Activated T-cell treated with anti-CD3 and anti-CD28 coated beads, Interleukin-2, amount 50 U/mL, for 4 hours (primary cell): ENCODE data around the gene PVALEF. TPM values are rescaled to one million over a fixed set of nuclear protein-coding genes. Genes with fewer than 3 reads are reported as not detected.

Experiments used
- ATAC-seq, 2 donors: fragments of 200-7000 bp; cut with Tn5 transposase; one replicate each; pipeline ENCODE4 v1.10.0; 2021
- DNase-seq: peaks from one replicate; pipeline ENCODE4 v3.0.0-alpha.2; 2020
- H3K27me3 Mint-ChIP-seq: one replicate; pipeline ENCODE4 v1.8.0; 2021; ENCODE audit warnings: low read depth, mixed read lengths
- H3K36me3 Mint-ChIP-seq: one replicate; pipeline ENCODE4 v1.8.0; 2022; ENCODE audit warnings: mixed read lengths; ENCODE audit not compliant: insufficient read depth
- H3K4me1 Mint-ChIP-seq: one replicate; pipeline ENCODE4 v1.8.0; 2021; ENCODE audit warnings: low read depth, mixed read lengths
- H3K4me3 Mint-ChIP-seq: one replicate; pipeline ENCODE4 v1.8.0; 2021; ENCODE audit warnings: mild to moderate bottlenecking, moderate library complexity, mixed read lengths
- H3K9me3 Mint-ChIP-seq: one replicate; pipeline ENCODE4 v1.8.0; 2021; ENCODE audit warnings: mixed read lengths
- total RNA-seq, 3 donors: library from RNA; stranded (reverse); gene quantifications; one replicate each; pipeline ENCODE4 v1.2.1, GENCODE V29; 2021

Gene PVALEF
- total RNA-seq, 3 donors from 2014 or later = not detected

DNA sequence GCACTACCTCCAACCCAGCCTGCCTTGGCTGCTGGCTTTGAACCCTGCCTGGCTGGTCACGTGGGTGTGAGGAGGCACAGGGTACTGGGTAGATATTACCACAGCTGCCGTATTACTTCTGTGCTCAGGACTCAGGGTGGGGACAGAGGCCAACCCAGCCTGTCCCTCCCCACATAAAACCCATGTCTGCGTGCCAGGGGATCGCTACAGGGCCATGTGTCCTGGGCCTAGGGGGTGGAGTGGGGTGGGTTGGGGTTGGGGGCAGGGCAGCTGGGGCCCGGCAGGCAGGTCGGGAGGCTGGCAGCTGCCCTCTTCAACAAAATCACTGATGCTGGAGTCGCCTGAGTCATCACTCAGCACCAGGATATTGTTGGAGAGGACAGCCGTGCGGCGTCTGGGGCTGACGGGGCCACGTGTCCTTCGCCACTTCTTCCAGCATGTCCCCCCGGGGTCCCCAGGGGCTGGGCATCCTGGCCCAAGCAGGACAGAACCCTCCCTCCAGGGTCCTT, 39.7 kb upstream of the PVALEF start:
- no peaks in the 10 kb centered on the region for H3K27me3 Mint-ChIP-seq
- H3K4me1 Mint-ChIP-seq = no peaks in the 10 kb centered on the region
- no peaks in the 10 kb centered on the region for H3K9me3 Mint-ChIP-seq
- DNase-seq (no peak), ATAC-seq (no peak)
- H3K4me3 Mint-ChIP-seq = no peak overlapping the region
- no peaks in the 10 kb centered on the region for H3K36me3 Mint-ChIP-seq

DNA sequence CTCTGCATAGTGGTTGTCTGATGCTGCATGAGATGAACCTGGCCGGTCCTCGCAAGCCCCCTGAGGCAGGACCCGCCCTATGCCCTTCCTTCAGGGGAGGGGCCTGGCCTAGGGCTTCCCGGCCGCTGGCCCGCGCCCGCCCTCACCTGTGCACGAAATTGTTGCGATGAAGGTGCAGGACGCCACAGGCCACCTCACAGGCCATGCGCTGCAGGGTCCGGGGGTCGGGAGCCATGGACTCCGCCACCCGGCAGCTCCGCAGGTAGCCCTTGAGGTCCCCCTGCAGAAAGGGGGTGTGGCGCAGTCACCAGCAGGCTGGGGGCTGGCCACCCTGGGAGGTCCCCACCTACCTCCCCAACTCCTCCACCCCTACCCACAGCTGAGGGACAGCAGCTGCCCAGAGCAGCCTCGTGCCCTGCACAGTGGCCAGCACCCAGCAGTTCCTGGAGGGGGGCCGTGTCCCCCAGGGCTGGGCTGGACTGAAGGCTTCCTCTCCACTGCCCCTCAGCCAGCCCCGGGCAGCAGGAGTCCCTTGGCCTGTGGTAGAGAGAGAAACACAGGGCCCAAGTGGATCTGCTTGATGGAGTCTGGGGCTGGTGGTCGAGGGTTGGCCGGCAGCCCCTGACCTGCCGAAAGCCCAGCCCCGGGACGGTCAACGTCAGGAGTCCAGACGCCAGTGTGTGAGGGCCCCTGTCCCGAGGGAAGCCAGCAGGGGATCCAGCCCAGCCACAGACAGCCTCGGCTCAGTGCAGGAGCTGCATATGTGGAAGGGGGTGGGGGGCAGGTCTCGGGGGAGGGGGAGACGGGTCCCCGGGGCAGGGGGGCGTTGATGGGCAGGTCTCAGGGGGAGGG, 38.8 kb upstream of the PVALEF start:
- Mint-ChIP-seq H3K4me1 (no peaks in the 10 kb centered on the region), H3K27me3 (no peaks in the 10 kb centered on the region), H3K9me3 (no peaks in the 10 kb centered on the region), H3K36me3 (no peaks in the 10 kb centered on the region), H3K4me3 (no peak overlapping the region)
- ATAC-seq = no peak
- DNase-seq = no peak

DNA sequence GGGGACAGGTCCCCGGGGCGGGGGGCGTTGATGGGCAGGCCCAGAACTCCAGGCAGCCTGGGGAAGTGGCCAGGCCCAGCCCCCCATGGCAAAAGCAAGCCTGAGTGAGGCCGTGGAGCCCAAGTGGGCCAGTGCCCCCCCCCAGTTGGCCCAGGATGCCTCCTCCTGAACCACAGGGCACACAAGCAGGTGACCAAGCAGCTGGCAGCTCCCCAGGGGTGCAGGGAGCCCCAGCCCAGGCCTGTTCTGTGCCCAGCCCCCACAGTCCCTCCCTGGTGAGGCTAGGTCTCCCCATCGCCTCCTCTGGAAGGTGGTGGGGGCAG, 38.2 kb upstream of the PVALEF start:
- no peaks in the 10 kb centered on the region for H3K4me1 Mint-ChIP-seq
- no peaks in the 10 kb centered on the region for H3K27me3 Mint-ChIP-seq
- no peaks in the 10 kb centered on the region for H3K36me3 Mint-ChIP-seq
- no peak overlapping the region for H3K4me3 Mint-ChIP-seq
- H3K9me3 Mint-ChIP-seq = no peaks in the 10 kb centered on the region
- ATAC-seq (no peak), DNase-seq (no peak)

DNA sequence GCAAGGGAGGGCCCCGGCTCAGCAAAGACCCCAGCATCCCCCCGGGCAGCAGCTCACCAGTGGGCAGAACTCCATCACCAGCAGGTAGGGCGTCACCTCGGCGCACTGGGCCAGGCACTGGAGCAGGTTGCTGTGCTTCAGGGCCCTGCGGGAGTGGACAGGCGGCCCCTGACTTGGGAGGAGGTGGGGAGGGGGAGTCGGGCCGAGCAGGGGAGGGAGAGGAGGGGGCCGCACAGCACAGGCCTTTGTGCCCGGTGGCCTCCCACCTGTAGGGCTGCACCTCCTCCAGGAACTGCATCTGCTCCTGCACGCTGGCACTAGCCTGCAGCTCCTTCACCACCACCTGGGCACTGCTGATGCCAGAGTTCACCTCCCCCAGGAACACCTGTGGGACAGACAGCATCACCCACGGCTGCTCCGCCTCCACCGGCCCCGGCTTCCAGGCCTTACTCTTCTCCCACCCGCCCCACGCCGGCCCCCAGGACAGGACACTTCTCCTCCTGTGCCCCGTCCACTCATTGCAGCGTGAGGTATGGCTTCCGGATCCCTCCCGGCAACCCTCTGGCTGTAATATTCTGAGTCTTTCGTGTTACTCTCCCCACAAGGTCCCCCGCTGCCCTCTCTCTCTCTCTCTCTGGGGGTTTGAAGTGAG, 37.7 kb upstream of the PVALEF start:
- ATAC-seq = no peak
- no peak for DNase-seq
- no peaks in the 10 kb centered on the region for H3K4me1 Mint-ChIP-seq
- H3K9me3 Mint-ChIP-seq = no peaks in the 10 kb centered on the region
- no peaks in the 10 kb centered on the region for H3K27me3 Mint-ChIP-seq
- no peak overlapping the region for H3K4me3 Mint-ChIP-seq
- no peaks in the 10 kb centered on the region for H3K36me3 Mint-ChIP-seq

DNA sequence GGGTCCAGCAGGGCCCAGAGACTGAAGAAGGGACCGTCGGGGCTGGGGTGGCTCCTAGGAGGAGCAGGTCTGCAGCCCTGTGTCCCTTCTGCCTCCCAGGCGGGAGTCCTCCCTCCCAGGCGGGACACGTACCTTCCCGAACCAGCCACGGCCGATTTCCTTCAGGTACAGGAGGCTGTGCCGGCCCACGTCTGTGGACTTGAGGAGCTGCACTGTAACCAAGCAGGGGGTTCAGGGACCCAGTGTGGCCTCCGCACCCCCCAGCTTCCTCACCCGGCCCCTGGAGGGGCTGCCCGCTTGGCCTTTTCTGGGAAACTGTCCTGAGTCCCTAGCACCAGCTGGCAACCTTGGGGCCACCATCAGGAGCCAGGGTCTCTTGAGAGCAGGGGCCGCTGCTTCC, 37.0 kb upstream of the PVALEF start:
- ATAC-seq (no peak), DNase-seq (no peak)
- Mint-ChIP-seq H3K36me3 (no peaks in the 10 kb centered on the region), H3K4me3 (no peak overlapping the region), H3K9me3 (no peaks in the 10 kb centered on the region), H3K27me3 (no peaks in the 10 kb centered on the region), H3K4me1 (no peaks in the 10 kb centered on the region)

DNA sequence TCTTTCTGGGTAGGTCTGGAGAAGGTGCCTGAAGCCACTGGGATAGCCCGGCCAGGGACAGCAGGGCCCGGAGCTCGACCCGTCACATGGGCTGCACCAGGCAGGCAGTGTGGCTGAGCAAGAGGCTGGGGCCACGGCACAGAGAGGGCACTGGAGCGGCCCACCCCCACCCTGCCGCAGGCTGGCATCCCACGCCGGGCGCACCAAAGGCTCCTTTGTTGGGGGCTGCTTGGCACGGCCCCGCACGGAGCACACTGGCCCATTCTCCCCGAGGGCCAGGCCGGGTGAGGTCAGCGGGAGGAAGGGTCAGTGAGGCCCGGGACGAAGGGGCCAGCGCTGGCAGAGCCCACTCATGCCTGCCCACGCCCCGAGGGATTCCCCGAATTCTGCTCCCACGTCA, 36.5 kb upstream of the PVALEF start:
- H3K9me3 Mint-ChIP-seq = no peaks in the 10 kb centered on the region
- no peaks in the 10 kb centered on the region for H3K27me3 Mint-ChIP-seq
- no peaks in the 10 kb centered on the region for H3K4me1 Mint-ChIP-seq
- DNase-seq (no peak), ATAC-seq (no peak)
- H3K36me3 Mint-ChIP-seq = no peaks in the 10 kb centered on the region
- H3K4me3 Mint-ChIP-seq = no peak overlapping the region

DNA sequence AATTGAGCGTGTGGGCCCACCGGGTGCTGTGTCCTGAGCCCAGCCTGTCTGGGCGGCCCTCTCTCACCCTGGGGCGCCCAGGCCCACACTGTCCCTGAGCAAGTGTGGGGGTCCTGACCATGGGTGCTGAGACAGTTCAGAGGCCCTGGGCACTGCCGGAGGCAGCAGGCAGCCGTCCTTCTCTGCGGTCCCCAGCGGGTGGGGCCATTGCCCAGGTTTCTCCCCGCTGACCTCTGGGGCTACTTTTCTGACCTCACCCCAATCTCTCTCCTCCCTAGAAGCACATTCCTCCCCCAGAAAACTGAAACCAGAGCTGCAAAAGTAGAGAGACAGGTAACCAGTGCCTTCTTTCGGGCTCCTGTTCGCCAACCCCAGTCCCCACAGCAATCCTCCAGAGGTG, 36.0 kb upstream of the PVALEF start:
- DNase-seq (no peak), ATAC-seq (no peak)
- no peaks in the 10 kb centered on the region for H3K9me3 Mint-ChIP-seq
- no peaks in the 10 kb centered on the region for H3K4me1 Mint-ChIP-seq
- H3K36me3 Mint-ChIP-seq = no peaks in the 10 kb centered on the region
- no peaks in the 10 kb centered on the region for H3K27me3 Mint-ChIP-seq
- no peak overlapping the region for H3K4me3 Mint-ChIP-seq

DNA sequence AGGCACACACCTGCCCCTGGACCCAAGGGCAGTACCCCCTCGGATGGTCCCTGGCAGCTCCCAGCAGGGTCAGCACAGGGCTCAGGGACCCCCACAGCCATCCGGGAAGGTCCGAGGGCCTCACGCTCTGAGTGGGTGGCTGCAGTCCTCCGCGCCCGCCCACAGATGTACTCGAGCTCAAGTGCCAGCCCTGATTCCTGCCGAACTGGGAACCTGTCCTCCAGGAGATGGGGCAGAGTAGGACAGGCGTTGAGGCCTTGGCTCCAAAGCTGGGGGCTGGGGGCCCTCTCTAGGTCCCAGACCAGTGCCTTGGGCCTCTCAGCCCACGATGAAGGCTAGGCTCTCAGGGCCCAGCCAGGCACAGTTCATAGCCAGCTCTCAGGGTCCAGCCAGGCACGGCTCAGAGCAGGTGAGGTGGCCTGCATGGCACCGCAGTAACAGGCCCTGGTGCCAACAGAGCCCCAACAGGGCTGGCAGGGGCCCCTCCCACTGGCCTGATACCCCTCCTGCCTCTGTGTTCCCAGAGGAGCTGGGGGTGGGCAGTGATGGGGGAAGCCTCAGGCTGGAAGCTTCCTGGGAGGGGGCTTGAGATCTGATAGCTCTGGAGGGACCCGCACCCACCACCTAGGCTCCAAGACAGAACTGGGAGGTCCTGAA, 35.5 kb upstream of the PVALEF start:
- H3K9me3 Mint-ChIP-seq = no peaks in the 10 kb centered on the region
- DNase-seq (no peak), ATAC-seq (no peak)
- no peaks in the 10 kb centered on the region for H3K4me1 Mint-ChIP-seq
- no peaks in the 10 kb centered on the region for H3K27me3 Mint-ChIP-seq
- H3K36me3 Mint-ChIP-seq = no peaks in the 10 kb centered on the region
- no peak overlapping the region for H3K4me3 Mint-ChIP-seq

DNA sequence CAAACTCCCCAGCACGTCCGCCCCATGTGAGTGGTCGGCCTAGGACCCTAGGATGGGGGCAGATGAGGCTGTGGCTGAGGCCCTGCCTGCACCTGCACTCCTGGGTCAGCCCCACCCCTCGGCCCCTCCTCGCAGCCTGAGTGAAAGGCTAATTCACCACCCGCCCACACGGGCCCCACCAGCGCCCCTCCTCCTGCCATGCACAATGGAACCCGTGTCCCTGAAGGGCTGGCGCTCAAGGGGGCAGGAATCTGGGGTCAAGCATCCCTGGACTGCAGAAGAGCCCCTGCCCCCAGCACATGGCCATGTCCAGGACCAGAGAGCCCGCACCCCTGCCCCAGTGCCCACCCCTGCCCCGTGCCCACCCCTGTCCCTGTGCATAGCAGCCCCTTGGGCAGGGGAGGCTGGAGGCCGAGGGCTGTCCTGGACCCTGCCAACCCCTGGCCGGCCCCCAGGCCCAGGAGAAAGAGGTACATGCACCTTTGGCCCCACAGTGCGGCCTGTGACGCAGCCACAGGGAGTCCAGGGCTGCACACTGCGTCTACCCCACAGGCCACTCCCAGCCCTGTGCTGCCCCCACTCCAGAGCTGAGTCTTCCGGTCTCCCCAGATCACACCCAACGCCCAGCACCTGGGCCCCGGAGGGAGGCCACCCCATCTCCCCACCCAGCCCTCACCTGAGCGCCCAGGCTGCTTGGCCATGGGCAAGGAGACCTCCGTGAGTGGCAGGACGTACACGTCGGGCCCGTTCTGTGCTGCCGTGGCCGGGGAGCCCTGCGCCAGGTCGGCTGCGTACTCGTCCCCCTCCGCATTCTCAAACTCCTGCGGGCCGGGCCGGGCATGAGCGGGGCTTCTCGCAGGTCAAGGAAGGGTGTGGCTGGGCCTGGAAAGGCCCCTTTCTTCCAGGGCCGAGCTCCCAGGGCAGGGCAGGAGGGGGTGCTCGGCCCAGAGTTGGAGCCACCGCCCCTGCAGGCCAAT, 34.6 kb upstream of the PVALEF start:
- DNase-seq = no peak
- Mint-ChIP-seq H3K36me3 (no peaks in the 10 kb centered on the region), H3K4me1 (no peaks in the 10 kb centered on the region), H3K4me3 (no peak overlapping the region), H3K27me3 (no peaks in the 10 kb centered on the region), H3K9me3 (no peaks in the 10 kb centered on the region)
- no peak for ATAC-seq

DNA sequence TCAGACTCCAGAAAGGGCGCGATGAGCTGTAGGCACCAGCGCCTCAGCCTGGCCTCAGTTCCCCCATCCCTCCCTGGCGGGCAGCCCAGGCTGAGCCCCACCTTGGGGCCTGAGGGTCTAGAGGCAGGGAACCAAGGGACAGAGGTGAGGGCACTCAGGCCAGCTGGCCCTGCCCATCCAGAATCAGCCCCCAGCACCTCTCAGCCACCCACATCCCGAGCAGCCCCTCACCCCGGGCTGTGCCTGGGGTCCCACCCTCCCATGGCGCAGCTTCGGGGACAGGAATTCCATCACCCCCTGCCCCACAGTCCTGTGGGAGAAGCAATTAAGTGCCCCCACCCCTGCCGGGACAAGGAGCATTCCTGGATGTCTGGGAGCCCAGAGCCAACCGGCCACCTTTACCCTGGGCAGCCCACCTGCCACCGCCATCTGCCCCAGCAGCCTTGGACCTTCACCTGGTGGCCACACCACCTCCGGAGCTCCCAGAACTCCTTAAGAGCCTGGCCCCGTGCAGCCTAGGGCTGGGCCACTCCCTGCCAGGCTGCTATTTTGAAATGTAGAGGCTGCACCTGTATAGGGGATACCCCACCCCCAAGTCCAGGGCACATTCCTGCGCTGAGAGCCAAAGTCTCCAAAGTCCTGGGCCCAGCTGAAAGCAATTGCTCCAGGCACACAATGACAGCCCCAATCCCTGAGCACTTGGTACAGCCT, 33.7 kb upstream of the PVALEF start:
- no peaks in the 10 kb centered on the region for H3K4me1 Mint-ChIP-seq
- H3K4me3 Mint-ChIP-seq = no peak overlapping the region
- no peaks in the 10 kb centered on the region for H3K9me3 Mint-ChIP-seq
- no peak for ATAC-seq
- DNase-seq = no peak
- H3K36me3 Mint-ChIP-seq = no peaks in the 10 kb centered on the region
- no peaks in the 10 kb centered on the region for H3K27me3 Mint-ChIP-seq

DNA sequence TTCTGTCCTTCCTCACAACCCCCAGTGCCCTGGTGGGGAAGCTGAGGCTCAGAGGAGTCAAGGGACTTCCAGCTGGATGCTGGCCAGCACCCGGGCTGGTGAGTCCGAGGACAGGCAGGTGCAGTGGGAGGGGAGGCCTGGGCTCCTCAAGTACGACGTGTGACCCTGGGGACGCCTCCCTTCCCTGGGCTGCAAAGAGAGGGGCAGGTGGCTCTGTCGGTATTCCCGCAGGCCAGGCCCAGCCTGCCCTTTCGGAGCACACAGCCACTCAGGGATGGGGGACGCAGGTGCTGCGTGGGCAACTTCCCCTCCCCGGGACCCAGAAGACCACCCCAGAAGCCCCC, 33.1 kb upstream of the PVALEF start:
- Mint-ChIP-seq H3K4me1 (no peaks in the 10 kb centered on the region), H3K27me3 (no peaks in the 10 kb centered on the region), H3K9me3 (no peaks in the 10 kb centered on the region), H3K4me3 (no peak overlapping the region), H3K36me3 (no peaks in the 10 kb centered on the region)
- DNase-seq (no peak), ATAC-seq (no peak)

DNA sequence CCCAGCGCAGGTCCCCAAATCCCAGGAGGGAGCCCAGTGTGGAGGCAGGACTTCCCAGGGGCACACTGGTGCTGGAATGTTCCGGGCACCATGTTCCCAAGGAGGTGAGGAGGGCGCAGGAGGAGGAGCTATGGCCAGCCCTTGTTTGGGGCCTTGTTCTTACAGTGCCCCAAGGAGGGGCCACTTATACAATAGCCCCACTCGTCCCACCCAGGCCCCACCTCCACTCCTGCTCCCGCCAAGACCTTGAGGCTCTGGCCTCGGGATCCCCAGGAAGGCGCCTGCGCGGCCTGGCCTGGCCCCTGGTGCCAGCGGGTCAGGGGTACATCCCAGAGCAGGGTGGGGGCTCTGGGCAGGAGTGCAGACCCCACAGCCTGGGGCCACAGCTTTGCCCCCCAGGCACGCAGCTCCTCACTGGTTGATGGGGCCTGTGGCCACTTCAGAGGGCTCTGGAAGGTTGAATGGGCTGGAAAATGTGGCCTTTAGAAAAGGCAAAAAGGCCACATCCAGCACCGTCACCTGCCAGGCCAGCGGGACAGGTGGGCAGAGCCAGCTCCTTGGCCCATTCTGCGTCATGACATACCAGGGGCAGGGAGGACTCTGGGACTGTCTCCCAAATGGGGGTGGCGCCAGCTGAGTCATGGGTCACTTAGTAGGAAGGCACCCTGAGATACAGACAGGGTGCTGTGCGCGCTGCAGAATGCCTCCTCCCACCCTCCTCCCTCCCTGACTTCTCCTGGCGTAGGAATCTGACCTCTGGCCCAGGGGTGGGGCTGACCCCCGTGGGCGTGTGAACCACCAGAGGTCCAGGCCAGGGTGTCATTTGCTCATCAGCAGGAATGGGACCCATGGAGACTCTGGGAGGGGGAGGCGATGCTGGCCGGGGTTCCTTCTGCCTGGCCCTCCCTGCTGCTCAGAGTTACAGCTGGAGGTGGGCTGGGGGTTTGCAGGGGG, 32.3 kb upstream of the PVALEF start:
- ATAC-seq (no peak), DNase-seq (no peak)
- H3K27me3 Mint-ChIP-seq = no peaks in the 10 kb centered on the region
- H3K9me3 Mint-ChIP-seq = no peaks in the 10 kb centered on the region
- H3K4me1 Mint-ChIP-seq = no peaks in the 10 kb centered on the region
- H3K36me3 Mint-ChIP-seq = no peaks in the 10 kb centered on the region
- H3K4me3 Mint-ChIP-seq = no peak overlapping the region
